Muscle layer of duodenum (tissue), 2 donors: Measurements from ENCODE around the gene MOCS1.

ENCODE experiments used
- H3K27ac ChIP-seq: one replicate; pipeline ENCODE4 v1.7.0; 2013; ENCODE audit warnings: mild to moderate bottlenecking, low read length
- H3K27me3 ChIP-seq: one replicate; pipeline ENCODE4 v1.7.0; 2013; ENCODE audit warnings: low read depth, mild to moderate bottlenecking, control low read depth, low read length
- H3K36me3 ChIP-seq, 2 donors: one replicate each; pipeline ENCODE4 v1.7.0; 2013; ENCODE audit warnings: low read length in 2 of 2, control low read depth in 1 of 2, mild to moderate bottlenecking in 1 of 2; ENCODE audit not compliant: insufficient read depth in 2 of 2, control insufficient read depth in 1 of 2
- H3K4me1 ChIP-seq, 2 donors: one replicate each; pipeline ENCODE4 v1.7.0; 2013; ENCODE audit warnings: low read length in 2 of 2, mild to moderate bottlenecking in 2 of 2, control low read depth in 1 of 2, moderate library complexity in 1 of 2; ENCODE audit not compliant: insufficient read depth in 2 of 2, control insufficient read depth in 1 of 2
- H3K4me3 ChIP-seq, 2 donors: one replicate each; pipeline ENCODE4 v1.7.0; 2013; ENCODE audit warnings: low read length in 2 of 2, low read depth in 1 of 2, mild to moderate bottlenecking in 1 of 2
- H3K9me3 ChIP-seq, 2 donors: one replicate each; pipeline ENCODE4 v1.7.0; 2013; ENCODE audit warnings: low read length in 2 of 2, control low read depth in 1 of 2, mild to moderate bottlenecking in 1 of 2; ENCODE audit not compliant: control insufficient read depth in 1 of 2
- donor health status: healthy.

MOCS1 gene

GRCh38 chr6:39931607-39932006, 2.7 kb downstream of the MOCS1 start:
- Histone ChIP-seq H3K27ac (no peak overlapping the region), H3K4me3 (no peak overlapping the region), H3K4me1 (peaks cover 7 to 18% of the 10 kb centered on the region in 2 donors), H3K27me3 (no peaks in the 10 kb centered on the region), H3K36me3 (no peaks in the 10 kb centered on the region), H3K9me3 (no peaks in the 10 kb centered on the region)

DNA sequence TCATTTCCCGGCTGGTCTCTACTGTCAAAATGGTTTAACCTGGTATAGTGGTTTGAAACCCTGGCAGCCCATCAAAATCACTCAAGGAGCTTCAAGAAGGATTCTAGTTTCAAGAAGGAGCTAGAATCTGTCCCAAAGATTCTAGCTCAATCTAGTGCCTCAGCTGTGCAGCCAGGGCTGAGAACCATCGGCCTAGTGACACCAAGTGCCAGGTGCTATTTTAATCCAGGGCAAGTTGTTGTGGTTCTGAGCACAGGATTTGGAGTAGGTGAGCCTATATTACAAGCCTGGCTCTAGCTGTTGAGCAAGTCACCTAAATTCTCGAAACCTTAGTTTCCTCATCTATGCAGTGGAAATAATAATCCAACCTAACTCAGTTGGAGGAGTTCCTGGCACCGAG, 3.7 kb downstream of the MOCS1 start:
- peaks cover 6 to 8% of the 10 kb centered on the region in 2 donors for H3K36me3 ChIP-seq
- no peak overlapping the region for H3K27ac ChIP-seq
- no peaks in the 10 kb centered on the region for H3K27me3 ChIP-seq
- peaks cover 7 to 18% of the 10 kb centered on the region in 2 donors for H3K4me1 ChIP-seq
- H3K9me3 ChIP-seq, result no peaks in the 10 kb centered on the region
- no peak overlapping the region for H3K4me3 ChIP-seq

DNA sequence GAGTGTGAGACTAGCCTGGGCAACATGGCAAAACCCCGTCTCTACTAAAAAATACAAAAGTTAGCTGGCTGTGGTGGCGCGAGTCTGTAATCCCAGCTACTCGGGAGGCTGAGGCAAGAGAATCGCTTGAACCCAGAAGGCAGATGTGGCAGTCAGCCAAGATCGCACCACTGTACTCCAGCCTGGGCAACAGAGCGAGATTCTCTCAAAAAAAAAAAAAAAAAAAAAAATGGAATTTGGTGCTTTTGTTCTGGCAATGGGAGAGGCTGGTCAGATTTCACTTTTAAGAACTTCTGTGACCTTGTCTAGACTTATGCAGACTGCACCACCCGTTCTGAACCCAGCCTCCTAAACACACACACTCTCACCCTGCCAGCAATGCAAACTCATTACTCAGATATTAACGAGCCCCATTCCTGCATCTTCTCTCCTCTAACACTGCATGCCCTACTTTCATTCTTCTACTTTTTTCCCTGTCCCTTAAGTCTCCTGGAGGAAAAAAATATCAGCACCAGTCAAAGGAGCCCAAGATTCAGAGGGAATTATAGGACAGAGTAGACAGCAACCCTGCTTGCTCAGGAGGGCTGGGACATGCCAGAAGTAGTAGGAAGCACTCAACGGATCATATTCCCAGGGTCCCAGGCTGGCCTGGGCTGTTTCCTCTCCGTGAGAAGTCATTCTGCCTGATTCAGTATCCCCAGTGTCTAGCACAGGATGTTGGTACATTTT, 4.4 kb downstream of the MOCS1 start:
- Histone ChIP-seq H3K9me3 (no peaks in the 10 kb centered on the region), H3K36me3 (peaks cover 11 to 13% of the 10 kb centered on the region in 2 donors), H3K4me3 (no peak overlapping the region), H3K27ac (no peak overlapping the region), H3K4me1 (peaks cover 7 to 15% of the 10 kb centered on the region in 2 donors), H3K27me3 (no peaks in the 10 kb centered on the region)

DNA sequence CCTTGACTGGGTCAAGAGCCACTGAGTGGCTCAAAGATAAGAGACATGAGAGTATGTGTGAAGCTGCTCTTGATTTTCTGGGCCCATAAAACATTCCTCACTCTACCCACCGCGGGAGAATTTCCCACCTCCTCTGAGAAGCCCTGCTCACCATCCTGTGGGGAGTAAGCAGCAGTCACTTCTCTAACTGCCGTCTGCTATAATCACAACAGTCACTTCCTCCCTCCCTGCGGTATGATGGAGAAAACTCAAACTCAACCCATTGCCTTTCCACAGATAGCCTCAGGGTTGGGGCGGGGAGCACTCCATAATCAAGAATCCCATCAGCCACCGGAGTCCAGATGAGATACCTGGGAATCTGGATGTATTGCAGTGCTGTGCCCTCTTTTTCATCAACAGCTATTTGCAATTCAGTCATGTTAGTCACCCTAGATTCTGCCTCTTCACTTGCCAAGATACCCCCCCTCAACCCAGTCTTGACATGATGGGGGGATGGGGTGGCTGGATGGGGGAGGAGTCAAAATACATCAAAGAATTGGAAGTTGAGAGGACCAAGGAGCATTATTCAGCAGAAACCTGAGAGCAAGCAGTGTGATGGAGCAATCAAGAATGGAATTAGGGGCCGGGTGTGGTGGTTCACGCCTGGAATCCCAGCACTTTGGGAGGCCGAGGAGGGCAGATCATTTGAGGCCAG, 5.1 kb downstream of the MOCS1 start:
- Histone ChIP-seq H3K4me3 (no peak overlapping the region), H3K27ac (no peak overlapping the region), H3K27me3 (no peaks in the 10 kb centered on the region), H3K36me3 (peaks cover 14 to 20% of the 10 kb centered on the region in 2 donors), H3K4me1 (peaks cover 8 to 10% of the 10 kb centered on the region in 2 donors), H3K9me3 (no peaks in the 10 kb centered on the region)

- peaks cover 6 to 8% of the 10 kb centered on the region in 2 donors for H3K4me1 ChIP-seq
- no peak overlapping the region for H3K4me3 ChIP-seq
- no peaks in the 10 kb centered on the region for H3K9me3 ChIP-seq
- H3K27me3 ChIP-seq, result no peaks in the 10 kb centered on the region
- H3K36me3 ChIP-seq, result peaks cover 18 to 39% of the 10 kb centered on the region in 2 donors
- H3K27ac ChIP-seq, result no peak overlapping the region
These were observed 7.1 kb downstream of the MOCS1 start for GRCh38 chr6:39927159-39927558.

GRCh38 chr6:39926668-39927067, 7.6 kb downstream of the MOCS1 start:
- Histone ChIP-seq H3K9me3 (no peaks in the 10 kb centered on the region), H3K4me3 (no peak overlapping the region), H3K27ac (no peak overlapping the region), H3K4me1 (peaks cover 3 to 8% of the 10 kb centered on the region in 2 donors), H3K27me3 (no peaks in the 10 kb centered on the region), H3K36me3 (peaks cover 18 to 39% of the 10 kb centered on the region in 2 donors)

GRCh38 chr6:39925931-39926290, 8.4 kb downstream of the MOCS1 start:
- Histone ChIP-seq H3K27me3 (no peaks in the 10 kb centered on the region), H3K36me3 (peaks cover 18 to 39% of the 10 kb centered on the region in 2 donors), H3K27ac (no peak overlapping the region), H3K4me3 (no peak overlapping the region), H3K9me3 (no peaks in the 10 kb centered on the region), H3K4me1 (peaks cover 3 to 8% of the 10 kb centered on the region in 2 donors)

- Histone ChIP-seq H3K27me3 (no peaks in the 10 kb centered on the region), H3K27ac (no peak overlapping the region), H3K4me1 (peaks cover 3 to 8% of the 10 kb centered on the region in 2 donors), H3K36me3 (peaks cover 18 to 44% of the 10 kb centered on the region in 2 donors), H3K9me3 (no peaks in the 10 kb centered on the region), H3K4me3 (no peak overlapping the region)
These were observed 8.9 kb downstream of the MOCS1 start for GRCh38 chr6:39925191-39925930.

- peaks cover 18 to 45% of the 10 kb centered on the region in 2 donors for H3K36me3 ChIP-seq
- no peaks in the 10 kb centered on the region for H3K9me3 ChIP-seq
- peaks cover 3 to 8% of the 10 kb centered on the region in 2 donors for H3K4me1 ChIP-seq
- H3K27me3 ChIP-seq, result no peaks in the 10 kb centered on the region
- no peak overlapping the region for H3K4me3 ChIP-seq
- no peak overlapping the region for H3K27ac ChIP-seq
These were observed 10.0 kb downstream of the MOCS1 start for GRCh38 chr6:39924283-39924682.

- Histone ChIP-seq H3K4me1 (peaks cover 3 to 8% of the 10 kb centered on the region in 2 donors), H3K36me3 (peaks cover 18 to 45% of the 10 kb centered on the region in 2 donors), H3K4me3 (no peak overlapping the region), H3K9me3 (no peaks in the 10 kb centered on the region), H3K27ac (no peak overlapping the region), H3K27me3 (no peaks in the 10 kb centered on the region)
These were observed 10.4 kb downstream of the MOCS1 start for GRCh38 chr6:39923861-39924260.

DNA sequence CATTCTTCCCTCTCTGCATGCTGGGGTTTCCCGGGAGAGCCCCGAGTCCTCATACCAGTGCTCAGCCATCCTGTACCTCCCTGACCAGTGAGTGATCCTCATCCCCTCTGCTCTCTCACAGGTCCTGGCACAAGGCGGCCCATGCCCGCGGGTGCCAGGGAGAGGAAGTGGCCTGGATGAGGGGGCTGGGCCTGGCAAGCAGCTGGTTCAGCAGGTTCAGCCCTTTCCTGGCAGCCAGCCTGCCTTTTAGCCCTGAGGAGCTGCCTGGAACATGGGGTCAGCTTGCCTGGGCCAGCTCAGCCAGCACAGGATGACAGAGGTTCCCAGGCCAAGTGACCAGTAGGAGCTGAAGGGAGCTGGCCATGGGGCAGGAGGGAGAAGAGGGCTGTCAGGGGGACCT, 10.9 kb downstream of the MOCS1 start:
- no peak overlapping the region for H3K27ac ChIP-seq
- peaks cover 3 to 8% of the 10 kb centered on the region in 2 donors for H3K4me1 ChIP-seq
- H3K9me3 ChIP-seq, result no peaks in the 10 kb centered on the region
- peaks cover 18 to 45% of the 10 kb centered on the region in 2 donors for H3K36me3 ChIP-seq
- H3K4me3 ChIP-seq, result no peak overlapping the region
- no peaks in the 10 kb centered on the region for H3K27me3 ChIP-seq
